Fibroblast of pulmonary artery (primary cell): Measurements from ENCODE around the gene SFN.
A peak's percentile ranks its signal among the peaks of the same experiment; 100 is the strongest.

Experiments
- DNase-seq: peaks from one replicate; pipeline ENCODE4 v3.0.0-alpha.2; 2010; ENCODE audit warnings: low read depth
- H3K4me3 ChIP-seq: replicated peaks from 2 replicates; pipeline ENCODE4 v1.5.1; 2011; ENCODE audit warnings: low read depth, mild to moderate bottlenecking, control low read depth, low read length, moderate library complexity
- TF ChIP-seq, protein P1 (sequence below): IDR thresholded peaks from 2 replicates; pipeline ENCODE4 v1.5.1; 2011; ENCODE audit warnings: mild to moderate bottlenecking, control low read depth, low read length, inconsistent platforms; ENCODE audit errors: missing control alignments

Gene SFN

DNA sequence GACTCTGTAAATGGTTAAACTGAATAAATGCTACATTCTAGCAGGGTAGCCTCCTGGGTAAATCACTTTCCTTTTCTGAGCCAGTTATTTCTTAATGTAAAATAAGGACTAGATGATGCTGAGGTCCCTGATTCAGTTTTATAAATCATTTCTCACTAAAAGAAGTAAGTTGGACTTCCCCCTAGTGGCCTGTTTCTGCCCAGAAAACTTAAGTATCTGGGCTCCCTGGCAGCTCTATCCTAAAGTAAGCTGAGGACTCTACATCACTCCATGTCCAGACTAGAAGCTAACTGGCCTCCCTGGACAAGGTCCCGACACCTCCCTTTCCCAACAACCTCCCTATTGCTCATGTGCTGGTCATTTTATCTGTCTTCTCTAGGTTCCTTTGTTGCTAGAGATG lies 24.2 kb downstream of the SFN start:
- TF ChIP-seq, protein P1, sequence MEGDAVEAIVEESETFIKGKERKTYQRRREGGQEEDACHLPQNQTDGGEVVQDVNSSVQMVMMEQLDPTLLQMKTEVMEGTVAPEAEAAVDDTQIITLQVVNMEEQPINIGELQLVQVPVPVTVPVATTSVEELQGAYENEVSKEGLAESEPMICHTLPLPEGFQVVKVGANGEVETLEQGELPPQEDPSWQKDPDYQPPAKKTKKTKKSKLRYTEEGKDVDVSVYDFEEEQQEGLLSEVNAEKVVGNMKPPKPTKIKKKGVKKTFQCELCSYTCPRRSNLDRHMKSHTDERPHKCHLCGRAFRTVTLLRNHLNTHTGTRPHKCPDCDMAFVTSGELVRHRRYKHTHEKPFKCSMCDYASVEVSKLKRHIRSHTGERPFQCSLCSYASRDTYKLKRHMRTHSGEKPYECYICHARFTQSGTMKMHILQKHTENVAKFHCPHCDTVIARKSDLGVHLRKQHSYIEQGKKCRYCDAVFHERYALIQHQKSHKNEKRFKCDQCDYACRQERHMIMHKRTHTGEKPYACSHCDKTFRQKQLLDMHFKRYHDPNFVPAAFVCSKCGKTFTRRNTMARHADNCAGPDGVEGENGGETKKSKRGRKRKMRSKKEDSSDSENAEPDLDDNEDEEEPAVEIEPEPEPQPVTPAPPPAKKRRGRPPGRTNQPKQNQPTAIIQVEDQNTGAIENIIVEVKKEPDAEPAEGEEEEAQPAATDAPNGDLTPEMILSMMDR, result peak; percentile 64
- peak; percentile 63 for DNase-seq
- H3K4me3 ChIP-seq, result no peak overlapping the region

DNA sequence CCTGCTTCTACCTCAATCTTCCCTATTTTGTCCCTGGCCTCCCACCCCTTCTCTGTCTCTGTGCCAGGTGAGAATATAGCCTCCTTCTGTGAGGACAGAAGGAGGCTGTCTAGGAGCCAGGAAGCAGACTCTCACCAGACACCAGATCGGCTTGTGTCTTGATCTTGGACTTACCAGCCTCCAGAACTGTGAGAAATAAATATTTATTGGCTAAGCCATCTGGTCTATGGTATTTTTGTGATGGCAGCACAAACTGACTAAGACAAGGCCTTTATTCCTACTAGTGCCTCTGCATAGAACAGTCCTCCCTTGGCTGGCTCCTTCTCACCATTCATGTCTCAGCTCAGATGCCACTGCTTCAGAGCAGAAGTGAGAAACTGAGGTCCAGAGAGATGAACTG lies 25.3 kb downstream of the SFN start:
- TF ChIP-seq, protein P1, result no peak
- no peak for DNase-seq
- H3K4me3 ChIP-seq, result no peak overlapping the region

DNA sequence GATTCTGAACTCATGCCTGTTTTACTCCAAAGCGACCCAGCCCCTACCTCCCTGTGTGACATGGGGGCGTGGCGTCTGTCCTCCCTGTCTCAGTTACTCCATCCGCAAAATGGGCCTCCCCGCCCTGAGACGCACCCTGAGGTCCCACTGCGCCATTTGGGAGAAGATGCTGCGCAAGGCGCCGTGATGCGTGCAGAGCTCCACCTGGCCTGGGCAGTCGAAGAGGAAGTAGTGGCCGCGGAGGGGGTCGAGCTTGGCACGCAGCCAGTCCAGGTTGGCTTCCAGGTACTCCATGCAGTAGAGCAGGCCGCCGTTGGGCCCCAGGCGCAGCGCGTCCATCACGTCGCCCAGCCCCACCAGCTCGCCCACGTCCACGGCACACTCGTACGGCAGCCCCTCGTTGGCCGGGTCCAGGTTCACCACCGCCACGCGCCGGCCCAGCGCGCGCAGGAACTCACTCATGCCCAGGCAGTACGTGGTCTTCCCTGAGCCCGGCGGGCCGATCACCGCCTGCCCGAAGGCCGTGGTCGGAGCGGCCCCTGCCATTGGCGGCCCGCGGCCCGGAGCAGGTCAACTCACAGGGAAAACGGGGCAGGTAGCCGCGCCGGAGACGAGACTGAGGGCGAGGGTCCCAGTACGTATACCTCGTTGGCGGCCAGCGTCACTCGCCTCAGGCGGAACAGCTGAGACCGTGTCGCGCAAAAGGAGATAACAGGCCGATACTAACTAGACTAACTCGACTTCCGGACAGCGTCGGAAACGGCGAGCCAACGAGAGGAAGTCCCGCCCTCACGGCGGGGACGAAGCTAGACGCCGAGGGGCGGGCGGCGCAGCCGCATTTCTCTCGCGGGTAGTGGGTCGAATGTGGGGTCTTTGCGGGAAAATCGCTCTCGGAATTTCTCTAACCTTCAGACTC lies 26.9 kb downstream of the SFN start, which contains the start of gene GPN2:
GPN2 (minus strand) TSS at position 733 of the 916 bp plus-strand sequence; CDS start at position 546, 187 bp downstream.
- TF ChIP-seq, protein P1, result no peak
- peak; percentile 77 for DNase-seq
- H3K4me3 ChIP-seq, result peak within 1 kb of the TSS; percentile 74

DNA sequence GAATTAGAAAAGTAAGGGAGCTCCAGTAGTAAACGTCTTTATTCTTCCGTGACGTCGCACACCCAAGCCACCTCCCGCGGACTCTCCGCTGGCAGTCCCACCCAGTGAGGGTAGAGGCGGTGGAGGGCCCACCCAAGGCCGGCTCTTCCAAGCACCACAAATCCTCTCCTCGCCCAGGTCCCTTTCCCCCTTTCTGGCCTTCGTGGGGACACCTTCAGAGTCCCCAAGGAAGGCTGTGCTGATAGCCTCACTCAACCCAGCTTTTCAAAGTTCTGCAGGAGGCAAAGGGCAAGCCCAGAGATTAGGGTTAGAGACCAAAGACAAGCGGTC lies 27.5 kb downstream of the SFN start:
- H3K4me3 ChIP-seq, result peak overlapping the region; percentile 74
- no peak for DNase-seq
- TF ChIP-seq, protein P1, result no peak

DNA sequence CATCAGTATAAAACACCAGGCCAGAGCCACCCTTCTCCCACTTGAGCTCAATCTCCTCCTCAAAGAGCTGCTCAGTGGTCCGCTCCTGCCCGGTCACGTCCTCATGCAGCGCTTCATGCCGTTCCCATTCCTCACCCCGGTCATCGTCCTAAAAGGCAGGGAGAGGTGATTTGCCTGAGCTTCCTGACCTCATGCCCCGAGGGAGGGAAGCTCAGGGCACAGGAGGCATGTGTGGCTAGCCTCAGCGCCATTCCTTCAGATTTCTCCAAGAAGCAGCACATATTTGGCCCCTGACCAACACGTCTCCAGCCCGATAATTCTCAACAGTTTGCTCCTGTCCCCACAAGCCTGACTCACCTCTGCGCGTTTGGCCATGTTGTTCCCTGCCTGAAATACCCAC lies 31.3 kb downstream of the SFN start:
- DNase-seq, result no peak
- TF ChIP-seq, protein P1, result no peak

DNA sequence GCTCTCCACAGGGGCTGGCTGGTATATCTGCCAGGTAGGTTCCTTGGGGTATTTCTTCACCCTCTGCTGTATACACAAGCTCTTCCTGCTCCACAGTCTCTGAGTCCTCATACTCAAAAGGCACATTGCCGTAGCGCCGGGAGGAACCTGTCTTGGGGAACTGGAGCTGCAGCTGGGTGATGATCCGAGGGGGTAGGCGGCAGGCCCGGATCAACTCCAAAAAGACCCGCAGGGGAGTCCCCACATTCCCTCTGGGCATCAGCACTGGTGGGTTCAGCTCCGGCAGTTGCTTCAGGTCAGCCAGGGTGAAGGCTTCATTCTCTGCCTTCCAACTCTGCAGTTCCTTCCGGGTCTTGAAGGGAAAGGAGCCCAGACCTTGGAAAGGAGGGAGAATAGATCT lies 34.4 kb downstream of the SFN start:
- TF ChIP-seq, protein P1, result no peak
- no peak for DNase-seq
- no peak overlapping the region for H3K4me3 ChIP-seq

More for the DNA sequence above, 31.3 kb downstream of the SFN start:
- no peak overlapping the region for H3K4me3 ChIP-seq
